ENCODE measurements around the gene C5orf24. TPM values are rescaled to one million over a fixed set of nuclear protein-coding genes. Genes with fewer than 3 reads are reported as not detected.

Gene C5orf24
- total and polyA plus RNA-seq, 10 of the 15 experiments (the other 5 are each of a cell fraction or from before 2014, with no cell fraction given) = 5.4 to 26.8 (median 15.6) TPM

- peak overlapping the region; percentile 92 for H3K27ac ChIP-seq (ENCODE audit: control insufficient read depth, insufficient read depth)
- FAIRE-seq (peak; percentile 91), ATAC-seq (no peak), DNase-seq (ENCODE audit: low read depth, low spot score) (no peak)
- TSS peak; percentile 95 for BruUV-seq (replicated peaks)
- H4K20me1 ChIP-seq (ENCODE audit: control insufficient read depth, insufficient read depth) = no peaks in the 10 kb centered on the region
- H2AFZ ChIP-seq (ENCODE audit: control insufficient read depth, low read depth, low read length) = peak overlapping the region; percentile 95
- in situ Hi-C loops (cut with MboI) (no loop called here), intact Hi-C loops (cut with micrococcal nuclease; ENCODE audit: unreplicated experiment) (no loop called here)
- H3K36me3 ChIP-seq (ENCODE audit: control insufficient read depth in 2 of 2, insufficient read depth in 2 of 2, low read length in 1 of 2) = peaks cover 0 to 5% of the 10 kb centered on the region in 2 experiments; a peak in 3 of 4 replicates
- H3K9ac ChIP-seq (ENCODE audit: control insufficient read depth, insufficient read depth, low read length) = peak overlapping the region; percentile 98
- H3K4me2 ChIP-seq (ENCODE audit: control insufficient read depth, insufficient read depth) = peak overlapping the region; percentile 90
- POLR2A ChIA-PET = interaction anchor here (0.5 to 1.9 kb wide), 11 partner anchors 10 to 478 kb away, joined by 3 to 9 read pairs (median 3); partner anchors contain the start of genes CDKL3 and TXNDC15
- RAD21 ChIA-PET (ENCODE audit: unreplicated experiment) = interaction anchor here (0.7 to 1.4 kb wide), 5 partner anchors 60 to 257 kb away, joined by 3 to 15 read pairs (median 4); partner anchors contain the start of genes CAMLG, DDX46 and PCBD2
- SMC1A ChIA-PET (ENCODE audit: uncharacterized antibody, unreplicated experiment) = interaction anchor here (0.6 to 2.2 kb wide), 6 partner anchors 10 to 235 kb away, joined by 3 to 8 read pairs (median 4); partner anchors contain the start of gene PCBD2
- no peak overlapping the region for H3K4me3 ChIP-seq
- H3K4me1 ChIP-seq (ENCODE audit: control insufficient read depth, insufficient read depth, low read length) = peaks cover 10% of the 10 kb centered on the region
- H3K79me2 ChIP-seq (ENCODE audit: control insufficient read depth, insufficient read depth, low read length) = peaks cover 35% of the 10 kb centered on the region
- no peaks in the 10 kb centered on the region for H3K9me3 ChIP-seq (replicated peaks; ENCODE audit: control insufficient read depth, insufficient read depth, low read length)
- CTCF ChIA-PET = interaction anchor here (0.6 to 1.7 kb wide), 9 partner anchors 14 to 201 kb away, joined by 3 to 7 read pairs (median 4); partner anchors contain the start of gene DDX46
- WGBS (ENCODE audit: insufficient coverage, insufficient replicate concordance, low lambda C conversion rate, missing lambda C conversion rate) = 14% methylated on average over 12 of the region's 12 CpGs
- no peaks in the 10 kb centered on the region for H3K27me3 ChIP-seq (replicated peaks in 1 of 2; ENCODE audit: control insufficient read depth in 2 of 2, insufficient read depth in 2 of 2, low read length in 1 of 2)
- TF ChIP-seq MXI1 (IDR thresholded peaks at IDR 0.05; ENCODE audit: low read depth, low read length) = peak; percentile 8; the same call in 1 of the 2 replicates
- peak; percentile 25; the same call in 1 of the 2 replicates for TF ChIP-seq MLLT1 (IDR thresholded peaks at IDR 0.05)
- TF ChIP-seq PRDM15 (CRISPR knock-in tag; IDR thresholded peaks at IDR 0.05) = no peak
- TF ChIP-seq RCOR1 (conservative IDR thresholded peaks at IDR 0.05; ENCODE audit: low read depth, low read length) = no peak
- 0 out of 2 replicates have a peak, but pooled peaks have one; percentile 23 for TF ChIP-seq PKNOX1 (IDR thresholded peaks at IDR 0.05)
- TF ChIP-seq PAX8 (IDR thresholded peaks at IDR 0.05) = 0 out of 2 replicates have a peak, but pooled peaks have one; percentile 24
- peak in 1 of 2 experiments; percentile 6; a peak in 1 of 4 replicates for TF ChIP-seq ETV6 (conservative IDR thresholded peaks at IDR 0.05 in 1 of 2, IDR thresholded peaks at IDR 0.05 in 1 of 2; ENCODE audit: borderline replicate concordance in 1 of 2, low read depth in 1 of 2)
- no peak for TF ChIP-seq POLR2AphosphoS5 (IDR thresholded peaks at IDR 0.05; ENCODE audit: low read length)
- TF ChIP-seq HDGF (IDR thresholded peaks at IDR 0.05) = 0 out of 2 replicates have a peak, but pooled peaks have one; percentile 19
- no peak for TF ChIP-seq BRCA1 (IDR thresholded peaks at IDR 0.05; ENCODE audit: low read depth, low read length)
- no peak for TF ChIP-seq USF2 (IDR thresholded peaks at IDR 0.05; ENCODE audit: borderline replicate concordance, low read depth, low read length)
- no peak for TF ChIP-seq NR2C1 (IDR thresholded peaks at IDR 0.05)
- TF ChIP-seq SMAD1 (IDR thresholded peaks at IDR 0.05; ENCODE audit: low read depth, partially characterized antibody) = peak; percentile 72
- TF ChIP-seq RUNX3 (IDR thresholded peaks at IDR 0.05; ENCODE audit: low read length) = peak; percentile 5; the same call in 1 of the 2 replicates
- no peak for TF ChIP-seq SIN3A (IDR thresholded peaks at IDR 0.05; ENCODE audit: low read depth, low read length)
- 0 out of 2 replicates have a peak, but pooled peaks have one; percentile 10 for TF ChIP-seq FOXM1 (IDR thresholded peaks at IDR 0.05; ENCODE audit: low read depth, low read length)
Measured at GRCh38 chr5:134845335-134845851, 375 bp upstream of the C5orf24 start.

All from GM12878 (cell line).